ENCODE data around the gene HCK. TPM values are rescaled to one million over a fixed set of nuclear protein-coding genes. Genes with fewer than 3 reads are reported as not detected.
A peak's percentile ranks its signal among the peaks of the same experiment; 100 is the strongest.

The HCK gene
- total and polyA plus RNA-seq, 9 of the 15 experiments (the other 6 are each of a cell fraction or from before 2014, with no cell fraction given), result 0.09 to 0.51 (median 0.27) TPM; not detected in 6

- TF ChIP-seq CTCFL (IDR thresholded peaks at IDR 0.05; ENCODE audit: borderline replicate concordance, insufficient read depth, low read depth, low read length, poor library complexity, severe bottlenecking) (no peak), ARHGAP35 (IDR thresholded peaks at IDR 0.05; ENCODE audit: partially characterized antibody) (no peak), ZNF449 (CRISPR knock-in tag; IDR thresholded peaks at IDR 0.05) (0 out of 2 replicates have a peak, but pooled peaks have one; percentile 65), BCOR (IDR thresholded peaks at IDR 0.05) (no peak), SNRNP70 (optimal IDR thresholded peaks at IDR 0.05; ENCODE audit: low read depth, low read length) (no peak), USF2 (CRISPR knock-in tag; IDR thresholded peaks at IDR 0.05) (no peak), KLF1 (tag; IDR thresholded peaks at IDR 0.05) (no peak), ZBTB7A (IDR thresholded peaks at IDR 0.05; ENCODE audit: borderline replicate concordance, control insufficient read depth, low read depth, low read length) (no peak), FOXP4 (CRISPR knock-in tag; IDR thresholded peaks at IDR 0.05; ENCODE audit: borderline replicate concordance) (no peak), EP400 (IDR thresholded peaks at IDR 0.05) (no peak), HIVEP1 (CRISPR knock-in tag; IDR thresholded peaks at IDR 0.05) (0 out of 2 replicates have a peak, but pooled peaks have one; percentile 77), ZBTB43 (CRISPR knock-in tag; IDR thresholded peaks at IDR 0.05) (no peak), NR4A1 (CRISPR knock-in tag; IDR thresholded peaks at IDR 0.05) (no peak), NR4A1 (tag; IDR thresholded peaks at IDR 0.05) (peak; percentile 88), TEAD1 (CRISPR knock-in tag; IDR thresholded peaks at IDR 0.05) (0 out of 4 replicates have a peak, but pooled peaks of 1 of the 2 experiments have one; percentile 36), SMARCE1 (IDR thresholded peaks at IDR 0.05) (no peak), KAT8 (IDR thresholded peaks at IDR 0.05; ENCODE audit: low read depth) (no peak), PTTG1 (tag; IDR thresholded peaks at IDR 0.05; ENCODE audit: low read depth) (peak; percentile 78), NFE2L1 (tag; IDR thresholded peaks at IDR 0.05; ENCODE audit: borderline replicate concordance, low read depth) (no peak), ZNF561 (CRISPR knock-in tag; conservative IDR thresholded peaks at IDR 0.05) (0 out of 2 replicates have a peak, but pooled peaks have one; percentile 25), SRSF1 (IDR thresholded peaks at IDR 0.05; ENCODE audit: low read depth, low read length) (no peak)
Measured at GRCh38 chr20:32006053-32006452, 46.0 kb upstream of the HCK start (continued).

Data from K562 (cell line).